HG02938 (cell line): Measurements from ENCODE around the gene MCEMP1.

Experiments used
- ATAC-seq: cut with Tn5 transposase; IDR thresholded peaks from one replicate; pipeline ENCODE4 v1.9.1; 2021; ENCODE audit warnings: mild to moderate bottlenecking, moderate library complexity; ENCODE audit not compliant: unreplicated experiment

Gene MCEMP1

DNA sequence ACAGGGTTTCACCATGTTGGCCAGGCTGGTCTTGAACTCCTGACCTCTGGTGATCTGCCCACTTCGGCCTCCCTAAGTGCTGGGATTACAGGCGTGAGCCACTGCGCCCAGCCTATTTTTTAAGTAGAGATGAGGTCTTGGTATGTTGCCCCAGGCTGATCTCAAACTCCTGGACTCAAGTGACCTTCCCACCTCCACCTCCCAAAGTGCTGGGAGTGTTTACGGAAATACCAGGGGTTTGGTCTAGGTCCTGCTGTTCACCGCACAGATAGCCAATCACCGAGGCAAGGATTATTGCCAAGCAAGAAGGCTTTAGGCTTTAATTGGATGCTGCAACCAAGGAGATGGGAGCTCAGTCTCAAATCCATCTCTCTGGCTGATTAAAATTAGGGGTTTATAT is 43.5 kb downstream of the MCEMP1 start:
- ATAC-seq = no peak

DNA sequence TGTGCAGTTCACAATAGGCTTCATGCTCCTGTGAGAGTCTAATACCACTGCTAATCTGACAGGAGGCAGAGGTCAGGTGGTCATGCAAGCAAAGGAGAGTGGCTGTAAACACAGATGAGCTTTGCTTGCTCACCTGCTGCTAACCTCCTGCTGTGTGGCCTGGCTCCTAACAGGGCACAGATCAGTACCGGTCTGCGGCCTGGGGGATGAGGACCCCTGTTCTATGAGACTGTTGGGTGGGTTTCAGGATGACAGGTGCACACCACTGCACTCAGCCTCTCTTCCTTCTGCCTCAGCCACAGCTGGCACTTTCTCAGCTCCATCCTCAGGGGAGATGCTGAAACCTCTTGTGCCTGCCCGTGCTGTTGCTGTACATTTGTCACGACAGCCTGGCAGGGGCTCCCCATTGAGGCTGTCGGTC is 45.4 kb downstream of the MCEMP1 start:
- no peak for ATAC-seq

DNA sequence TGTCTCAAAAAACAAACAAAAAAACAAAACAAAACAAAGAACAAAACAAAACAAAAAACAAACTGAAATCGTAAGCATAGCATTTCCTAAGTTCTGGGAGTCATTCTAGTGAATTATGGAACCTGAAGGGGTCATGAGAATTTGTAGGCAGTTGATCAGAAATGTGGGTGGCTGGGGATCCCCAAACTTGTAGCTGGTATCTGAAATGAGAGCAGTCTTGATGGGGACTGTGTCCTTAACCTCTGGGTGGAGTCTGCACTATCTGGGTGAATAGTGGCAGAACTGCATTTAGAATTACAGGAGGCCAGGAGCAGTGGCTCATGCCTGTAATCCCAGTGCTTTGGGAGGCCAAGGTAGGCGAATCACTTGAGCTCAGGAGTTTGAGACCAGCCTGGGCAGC is 48.9 kb downstream of the MCEMP1 start:
- ATAC-seq = no peak

DNA sequence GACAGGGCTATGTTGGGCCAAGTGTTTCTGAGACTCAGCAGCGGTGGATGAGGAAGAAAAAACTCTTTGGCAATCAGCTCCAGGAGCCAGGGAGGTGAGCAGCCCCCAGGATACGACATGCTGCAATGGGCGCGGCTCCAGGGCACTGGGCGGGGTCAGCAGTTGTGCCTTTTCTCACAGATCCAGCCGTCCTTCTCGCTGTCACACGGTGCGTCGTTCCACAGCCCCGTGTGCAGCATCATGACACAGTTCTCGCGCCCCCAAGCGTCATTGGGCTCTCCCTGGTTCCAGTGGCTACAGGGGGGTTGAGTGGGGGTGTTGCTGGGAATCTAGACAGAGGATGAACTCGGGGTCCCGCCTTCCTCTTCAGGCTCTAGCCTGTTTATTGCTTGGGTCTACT is 52.3 kb downstream of the MCEMP1 start:
- ATAC-seq = no peak
